H9 (cell line): Measurements from ENCODE around the gene SPATA25. TPM values are rescaled to one million over a fixed set of nuclear protein-coding genes. Genes with fewer than 3 reads are reported as not detected.

Experiments used
- DNase-seq: peaks from one replicate; pipeline ENCODE4 v3.0.0-alpha.2; 2017
- H2AFZ ChIP-seq: one replicate; pipeline ENCODE4 v1.6.1; 2013; ENCODE audit warnings: mild to moderate bottlenecking, low read length, control low read depth, moderate library complexity
- H2AK5ac ChIP-seq: 2 replicates; pipeline ENCODE4 v1.6.1; 2013; ENCODE audit warnings: low read length, control low read depth, mixed read lengths; ENCODE audit not compliant: insufficient read length
- H2BK120ac ChIP-seq: one replicate; pipeline ENCODE4 v1.6.1; 2013; ENCODE audit warnings: low read depth, mild to moderate bottlenecking, low read length, control low read depth, inconsistent platforms; ENCODE audit not compliant: poor library complexity, severe bottlenecking
- H2BK12ac ChIP-seq: 2 replicates; pipeline ENCODE4 v1.6.1; 2013; ENCODE audit warnings: low read length, control low read depth, mixed read lengths, low read depth; ENCODE audit not compliant: insufficient read length
- H2BK15ac ChIP-seq: 2 replicates; pipeline ENCODE4 v1.6.1; 2013; ENCODE audit warnings: low read depth, low read length, control low read depth
- H2BK20ac ChIP-seq: one replicate; pipeline ENCODE4 v1.6.1; 2013; ENCODE audit warnings: low read depth, mild to moderate bottlenecking, low read length, control low read depth, inconsistent platforms; ENCODE audit not compliant: poor library complexity, severe bottlenecking
- H2BK5ac ChIP-seq: 2 replicates; pipeline ENCODE4 v1.6.1; 2013; ENCODE audit warnings: low read length, control low read depth, mixed read lengths; ENCODE audit not compliant: insufficient read length
- H3K14ac ChIP-seq: 2 replicates; pipeline ENCODE4 v1.6.1; 2013; ENCODE audit warnings: low read length, control low read depth; ENCODE audit not compliant: insufficient read depth
- H3K18ac ChIP-seq: 2 replicates; pipeline ENCODE4 v1.6.1; 2013; ENCODE audit warnings: low read depth, mild to moderate bottlenecking, mixed read lengths, low read length, control low read depth; ENCODE audit not compliant: insufficient read length
- H3K23ac ChIP-seq: 2 replicates; pipeline ENCODE4 v1.6.1; 2013; ENCODE audit warnings: low read length, control low read depth, mixed read lengths, low read depth; ENCODE audit not compliant: insufficient read length
- H3K23me2 ChIP-seq: 2 replicates; pipeline ENCODE4 v1.6.1; 2013; ENCODE audit warnings: low read depth, mild to moderate bottlenecking, mixed read lengths, low read length, control low read depth; ENCODE audit not compliant: insufficient read length, poor library complexity, severe bottlenecking
- H3K27ac ChIP-seq: 2 replicates; pipeline ENCODE4 v1.5.1; 2013; ENCODE audit warnings: low read length, control low read depth, mixed read lengths, low read depth; ENCODE audit not compliant: insufficient read length
- H3K27me3 ChIP-seq: 2 replicates; pipeline ENCODE4 v1.6.1; 2013; ENCODE audit warnings: low read length, control low read depth, inconsistent platforms; ENCODE audit not compliant: insufficient read depth
- H3K4ac ChIP-seq: 2 replicates; pipeline ENCODE4 v1.6.1; 2013; ENCODE audit warnings: low read depth, mild to moderate bottlenecking, control low read depth, inconsistent platforms, low read length, moderate library complexity
- H3K4me1 ChIP-seq: 2 replicates; pipeline ENCODE4 v1.6.1; 2013; ENCODE audit warnings: low read length, control low read depth, inconsistent platforms; ENCODE audit not compliant: insufficient read depth
- H3K4me2 ChIP-seq: 2 replicates; pipeline ENCODE4 v1.6.1; 2013; ENCODE audit warnings: low read length, control low read depth, mixed read lengths; ENCODE audit not compliant: insufficient read length, insufficient read depth
- H3K56ac ChIP-seq: 2 replicates; pipeline ENCODE4 v1.6.1; 2013; ENCODE audit warnings: low read depth, mild to moderate bottlenecking, mixed read lengths, low read length, control low read depth; ENCODE audit not compliant: insufficient read length
- H3K79me1 ChIP-seq: 2 replicates; pipeline ENCODE4 v1.6.1; 2013; ENCODE audit warnings: low read depth, mild to moderate bottlenecking, moderate library complexity, low read length, control low read depth, inconsistent platforms; ENCODE audit not compliant: insufficient read depth, poor library complexity, severe bottlenecking
- H3K79me2 ChIP-seq: 2 replicates; pipeline ENCODE4 v1.6.1; 2013; ENCODE audit warnings: low read length, control low read depth, inconsistent platforms; ENCODE audit not compliant: insufficient read depth
- H3K9ac ChIP-seq: 2 replicates; pipeline ENCODE4 v1.6.1; 2013; ENCODE audit warnings: low read length, control low read depth, mixed read lengths; ENCODE audit not compliant: insufficient read length; ENCODE audit errors: extremely low read depth
- H3K9me3 ChIP-seq: one replicate; pipeline ENCODE4 v1.6.1; 2013; ENCODE audit warnings: low read depth, low read length, inconsistent platforms; ENCODE audit not compliant: control insufficient read depth
- H3T11ph ChIP-seq: one replicate; pipeline ENCODE4 v1.6.1; 2013; ENCODE audit warnings: mild to moderate bottlenecking, low read length, control low read depth, inconsistent platforms
- H4K20me1 ChIP-seq: one replicate; pipeline ENCODE4 v1.6.1; 2013; ENCODE audit not compliant: control insufficient read depth, insufficient read length, insufficient read depth
- H4K5ac ChIP-seq: 2 replicates; pipeline ENCODE4 v1.6.1; 2013; ENCODE audit warnings: low read depth, mild to moderate bottlenecking, mixed read lengths, low read length, control low read depth; ENCODE audit not compliant: insufficient read length
- H4K8ac ChIP-seq: replicated peaks from 2 replicates; pipeline ENCODE4 v1.6.1; 2013; ENCODE audit warnings: low read length, control low read depth, mixed read lengths, low read depth; ENCODE audit not compliant: insufficient read length
- H4K91ac ChIP-seq: 2 replicates; pipeline ENCODE4 v1.6.1; 2013; ENCODE audit warnings: low read depth, mild to moderate bottlenecking, moderate library complexity, mixed read lengths, low read length, control low read depth; ENCODE audit not compliant: insufficient read length
- H3K27ac Mint-ChIP-seq, 3 experiments: 2 replicates in 2 of 3; 3 replicates in 1 of 3; pipeline ENCODE4 v1.8.0; 2020 to 2021; ENCODE audit warnings: mixed read lengths in 3 of 3, mild to moderate bottlenecking in 1 of 3, moderate library complexity in 1 of 3
- H3K27me3 Mint-ChIP-seq: 2 replicates; pipeline ENCODE4 v1.8.0; 2021; ENCODE audit warnings: low read depth, mild to moderate bottlenecking, moderate library complexity, mixed read lengths
- H3K36me3 Mint-ChIP-seq, 3 experiments: 2 replicates in 2 of 3; 3 replicates in 1 of 3; pipeline ENCODE4 v1.8.0; 2020 to 2021; ENCODE audit warnings: low read depth in 3 of 3, mixed read lengths in 3 of 3; ENCODE audit not compliant: insufficient read depth in 1 of 3
- H3K4me1 Mint-ChIP-seq, 2 experiments: 2 replicates each; pipeline ENCODE4 v1.8.0; 2020; ENCODE audit warnings: mixed read lengths in 2 of 2
- H3K4me3 Mint-ChIP-seq, 2 experiments: 2 replicates in 1 of 2; 3 replicates in 1 of 2; pipeline ENCODE4 v1.8.0; 2020 to 2021; ENCODE audit warnings: mild to moderate bottlenecking in 2 of 2, mixed read lengths in 2 of 2, moderate library complexity in 1 of 2
- H3K9me3 Mint-ChIP-seq, 2 experiments: 2 replicates in 1 of 2; 3 replicates in 1 of 2; pipeline ENCODE4 v1.8.0; 2020; ENCODE audit warnings: mild to moderate bottlenecking in 2 of 2, mixed read lengths in 2 of 2, moderate library complexity in 1 of 2
- CTCF ChIP-seq: fragments of 200-600 bp; sonication (generic); conservative IDR thresholded peaks from 3 replicates; pipeline ENCODE4 v1.8.0; 2021; ENCODE audit warnings: antibody characterized with exemption, mild to moderate bottlenecking
- WGBS: extraction: QIAGEN DNeasy Blood & Tissue Kit; methylation state at CpG from one replicate; pipeline ENCODE4 v1.1.7; 2013; ENCODE audit warnings: missing lambda C conversion rate, low lambda C conversion rate, mixed read lengths; ENCODE audit not compliant: insufficient read length; ENCODE audit errors: extremely low coverage; 5-methylcytosine and 5-hydroxymethylcytosine counted together
- total RNA-seq: library from RNA; stranded (reverse); gene quantifications from 2 replicates; pipeline ENCODE4 v1.2.1, GENCODE V29; 2021

SPATA25 gene
- total RNA-seq, 1 experiment from 2014 or later, result 2.4 TPM

- no peak overlapping the region for H3K4ac ChIP-seq
- H3K18ac ChIP-seq, result no peak overlapping the region
- H3K56ac ChIP-seq, result no peak overlapping the region
- no peak overlapping the region for H2BK12ac ChIP-seq
- H4K91ac ChIP-seq, result no peak overlapping the region
- DNase-seq, result no peak
- no peaks in the 10 kb centered on the region for H3K27me3 ChIP-seq
- H3K9me3 Mint-ChIP-seq, result no peaks in the 10 kb centered on the region
- H3K4me2 ChIP-seq, result no peak overlapping the region
- H3K27me3 Mint-ChIP-seq, result no peaks in the 10 kb centered on the region
- H3K4me1 ChIP-seq, result peaks cover 12% of the 10 kb centered on the region; the same call in 1 of the 2 replicates
- peaks cover 8 to 43% (median 29%) of the 10 kb centered on the region in 3 experiments; a peak in 6 of 7 replicates for H3K36me3 Mint-ChIP-seq
- H3K4me1 Mint-ChIP-seq, result peaks cover 36 to 38% of the 10 kb centered on the region in 2 experiments
- no peak overlapping the region for H3K9ac ChIP-seq
- H3K27ac Mint-ChIP-seq, result peak overlapping the region in 2 of 3 experiments; percentile 62 to 83; a peak in 3 of 7 replicates
- no peak overlapping the region for H3K14ac ChIP-seq
- H3K79me1 ChIP-seq, result no peaks in the 10 kb centered on the region
- H4K8ac ChIP-seq, result no peak overlapping the region
- H3K23me2 ChIP-seq, result no peaks in the 10 kb centered on the region
- no peak for TF ChIP-seq CTCF
- no peaks in the 10 kb centered on the region for H3K9me3 ChIP-seq
- H2BK5ac ChIP-seq, result no peak overlapping the region
- no peak overlapping the region for H2BK20ac ChIP-seq
- no peak overlapping the region for H4K5ac ChIP-seq
- no peak overlapping the region for H3K4me3 Mint-ChIP-seq
- no peak overlapping the region for H2AFZ ChIP-seq
- H3K27ac ChIP-seq, result no peak overlapping the region
- no CpG with 5 or more reads among the region's 1 CpG for WGBS
- no peaks in the 10 kb centered on the region for H3K79me2 ChIP-seq
- H2BK15ac ChIP-seq, result no peak overlapping the region
- H4K20me1 ChIP-seq, result no peaks in the 10 kb centered on the region
- no peak overlapping the region for H2AK5ac ChIP-seq
- no peak overlapping the region for H3T11ph ChIP-seq
- H2BK120ac ChIP-seq, result no peak overlapping the region
- no peak overlapping the region for H3K23ac ChIP-seq
These were observed 36.5 kb downstream of the SPATA25 start for GRCh38 chr20:45850926-45851325.
